IPS-18c (cell line): ENCODE measurements around the gene PLCB3.
"Not testable (repeated sequence)": the region's sequence is repeated elsewhere in the genome, so short reads cannot be mapped to it uniquely, and the experiment has no call there.

Experiments
- H3K4me3 ChIP-seq: 2 replicates; pipeline ENCODE4 v1.7.0; 2013; ENCODE audit warnings: low read depth, mild to moderate bottlenecking, low read length, moderate library complexity; ENCODE audit not compliant: insufficient read depth
- H3K9me3 ChIP-seq: one replicate; pipeline ENCODE4 v1.6.1; 2013; ENCODE audit warnings: mild to moderate bottlenecking, low read length, moderate library complexity; ENCODE audit not compliant: control insufficient read depth, insufficient read depth

Gene PLCB3

DNA sequence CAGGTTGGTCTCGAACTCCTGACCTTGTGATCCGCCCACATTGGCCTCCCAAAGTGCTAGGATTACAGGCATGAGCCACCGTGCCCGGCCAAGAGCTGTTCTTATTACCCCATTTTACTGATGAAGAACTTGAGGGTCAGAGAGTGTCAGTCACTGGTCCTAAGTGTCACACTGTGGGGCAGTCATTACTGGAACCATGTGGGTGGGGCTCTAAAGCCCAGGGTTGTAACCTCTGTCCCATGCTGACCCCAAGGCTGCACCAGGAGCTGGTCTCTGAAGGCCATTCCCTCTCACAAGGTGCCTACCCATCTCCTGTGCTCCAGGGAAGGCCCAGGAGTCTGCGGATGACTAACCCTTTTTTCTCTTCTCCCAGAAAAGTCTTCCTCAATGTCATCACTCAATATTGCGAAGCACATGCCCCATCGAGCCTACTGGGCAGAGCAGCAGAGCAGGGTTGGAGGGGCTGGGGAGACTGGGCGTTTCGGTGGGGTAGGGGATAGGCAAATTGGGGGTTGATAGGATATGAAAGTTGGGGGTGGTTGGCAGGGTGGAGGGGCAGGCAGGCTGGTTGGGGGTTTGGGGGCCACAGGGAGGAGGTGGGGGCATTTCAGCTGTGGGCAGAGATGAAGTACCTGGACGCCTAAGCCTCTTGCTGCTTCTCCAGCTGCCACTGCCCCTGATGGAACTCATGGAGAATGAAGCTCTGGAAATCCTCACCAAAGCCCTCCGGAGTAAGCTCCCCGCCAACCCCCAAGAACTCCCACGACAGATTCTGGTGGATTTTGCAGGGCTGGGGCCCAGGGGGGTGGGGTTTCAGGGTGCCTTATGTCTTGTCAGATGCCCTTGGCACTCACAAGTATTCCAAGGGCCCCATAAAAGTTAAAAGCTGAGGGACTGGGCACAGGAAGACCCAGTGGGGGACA is 52.0 kb downstream of the PLCB3 start:
- Histone ChIP-seq H3K9me3 (no peaks in the 10 kb centered on the region), H3K4me3 (no peak overlapping the region)

DNA sequence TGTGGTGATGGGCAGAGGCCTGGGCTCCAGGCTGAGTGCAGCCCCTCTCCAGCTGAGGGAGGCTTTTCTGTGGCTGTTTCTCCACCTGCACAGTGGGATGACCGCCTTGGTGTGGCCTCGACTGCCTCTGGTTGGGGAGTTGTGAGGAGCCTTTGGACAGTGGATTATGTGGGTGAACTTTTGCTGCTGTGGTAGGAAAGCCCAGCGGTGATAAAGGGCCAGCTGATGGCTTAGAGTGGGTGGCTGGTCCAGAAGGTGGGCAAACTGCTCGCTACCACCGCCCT is 52.6 kb downstream of the PLCB3 start:
- no peaks in the 10 kb centered on the region for H3K9me3 ChIP-seq
- peak overlapping the region; percentile 54; the same call in 1 of the 2 replicates for H3K4me3 ChIP-seq

DNA sequence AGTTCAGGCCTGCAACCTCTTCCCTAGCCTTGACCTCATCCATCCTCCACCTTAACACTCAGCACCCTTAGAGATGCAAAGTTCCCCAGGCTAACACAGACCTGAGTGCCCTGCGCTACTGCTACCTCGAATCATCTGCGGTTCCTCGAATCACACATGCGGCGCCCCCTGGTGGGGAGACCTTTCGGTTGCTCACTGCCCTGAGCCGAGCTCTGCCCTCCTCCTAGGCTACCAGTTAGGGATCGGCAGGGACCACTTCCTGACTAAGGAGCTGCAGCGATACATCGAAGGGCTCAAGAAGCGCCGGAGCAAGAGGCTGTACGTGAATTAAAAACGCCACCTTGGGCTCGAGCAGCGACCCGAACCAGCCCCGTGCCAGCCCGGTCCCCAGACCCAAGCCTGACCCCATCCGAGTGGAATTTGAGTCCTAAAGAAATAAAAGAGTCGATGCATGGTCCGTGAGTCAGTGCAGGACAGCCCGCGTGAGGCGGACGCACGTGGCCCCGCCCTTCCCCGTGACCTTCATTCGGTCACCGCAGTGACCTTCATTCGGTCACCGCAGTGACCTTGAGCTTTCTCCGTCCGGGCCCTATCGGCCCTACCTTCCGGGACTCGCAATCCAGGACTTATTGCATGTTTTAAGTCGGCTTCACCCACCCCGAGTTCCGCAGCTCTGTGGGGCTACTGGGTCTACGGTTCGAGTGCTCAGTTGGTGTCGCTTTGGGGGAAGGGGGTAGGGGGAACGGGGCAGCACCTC is 53.2 kb downstream of the PLCB3 start:
- H3K9me3 ChIP-seq: no peaks in the 10 kb centered on the region
- H3K4me3 ChIP-seq: peak overlapping the region; percentile 54

DNA sequence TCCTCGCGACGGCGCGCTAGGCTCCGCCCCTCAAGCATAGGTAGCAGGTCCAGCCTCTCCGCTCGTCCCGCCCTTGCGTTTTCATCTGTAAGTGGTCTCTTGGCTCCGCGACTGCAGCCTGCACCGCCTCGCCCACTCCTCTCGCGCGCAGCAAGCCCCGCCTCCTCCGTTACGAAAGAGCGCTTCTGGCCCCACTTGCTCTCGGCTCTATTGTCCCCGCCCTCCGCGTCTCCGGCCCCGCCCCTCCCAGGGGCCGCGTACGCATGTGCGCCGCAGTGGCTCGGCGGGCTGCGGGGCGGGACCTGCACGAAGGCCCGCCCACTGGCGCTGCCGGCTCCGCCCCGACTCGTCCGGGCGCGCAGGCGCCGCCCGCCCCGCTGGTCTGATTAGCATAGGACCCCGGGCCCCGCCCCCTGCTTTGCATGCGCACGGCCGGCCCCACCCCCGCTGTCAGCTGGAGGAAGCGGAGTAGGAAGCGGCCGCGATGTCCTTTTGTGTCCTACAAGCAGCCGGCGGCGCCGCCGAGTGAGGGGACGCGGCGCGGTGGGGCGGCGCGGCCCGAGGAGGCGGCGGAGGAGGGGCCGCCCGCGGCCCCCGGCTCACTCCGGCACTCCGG is 53.9 kb downstream of the PLCB3 start, which contains the start of gene ESRRA:
Gene ESRRA (plus strand): TSS at position 450 of the 616 bp plus-strand sequence. CDS start 1,656 bp downstream, outside the sequence.
- Histone ChIP-seq H3K4me3 (peak within 1 kb of the TSS; percentile 67), H3K9me3 (no peaks in the 10 kb centered on the region)

DNA sequence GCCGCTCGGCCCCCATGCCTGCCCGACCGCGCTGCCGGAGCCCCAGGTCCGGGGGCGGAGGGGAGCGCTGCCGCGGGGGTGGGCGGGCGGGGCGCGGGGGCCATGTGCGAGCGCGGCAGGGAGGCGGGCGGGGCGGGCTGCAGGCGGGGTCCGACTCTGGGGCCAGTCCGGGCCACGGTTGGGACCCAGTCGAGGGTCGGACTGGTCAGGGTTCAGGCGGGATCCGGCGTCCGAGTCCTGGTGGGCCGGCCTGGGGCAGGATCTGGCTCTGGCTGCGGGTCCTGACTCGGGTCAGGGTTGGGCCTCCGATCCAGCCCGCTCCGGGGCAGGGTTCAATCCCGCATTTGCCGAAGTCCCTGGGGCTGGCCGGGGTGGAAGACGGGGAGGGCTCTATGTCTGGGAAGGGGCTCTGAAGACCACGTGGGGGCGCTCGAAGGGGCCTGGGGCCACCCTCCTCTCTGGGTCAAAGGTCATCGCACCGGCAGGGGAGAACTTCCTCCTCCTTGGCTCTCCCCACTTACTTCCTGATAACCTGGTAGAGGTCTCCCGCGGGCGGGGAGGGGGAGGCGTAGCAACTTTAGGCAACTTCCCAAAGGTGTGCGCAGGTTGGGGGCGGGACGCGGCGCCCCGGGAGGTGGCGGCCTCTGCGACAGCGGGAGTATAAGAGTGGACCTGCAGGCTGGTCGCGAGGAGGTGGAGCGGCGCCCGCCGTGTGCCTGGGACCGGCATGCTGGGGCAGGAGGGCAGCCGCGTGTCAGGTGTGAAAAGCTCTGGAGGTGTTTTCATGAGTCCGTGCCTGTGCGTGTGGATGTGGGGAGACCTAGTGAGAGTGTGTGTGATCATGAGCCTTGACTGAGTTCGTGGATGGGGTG is 54.6 kb downstream of the PLCB3 start:
- no peaks in the 10 kb centered on the region for H3K9me3 ChIP-seq
- peak overlapping the region; percentile 67 for H3K4me3 ChIP-seq

DNA sequence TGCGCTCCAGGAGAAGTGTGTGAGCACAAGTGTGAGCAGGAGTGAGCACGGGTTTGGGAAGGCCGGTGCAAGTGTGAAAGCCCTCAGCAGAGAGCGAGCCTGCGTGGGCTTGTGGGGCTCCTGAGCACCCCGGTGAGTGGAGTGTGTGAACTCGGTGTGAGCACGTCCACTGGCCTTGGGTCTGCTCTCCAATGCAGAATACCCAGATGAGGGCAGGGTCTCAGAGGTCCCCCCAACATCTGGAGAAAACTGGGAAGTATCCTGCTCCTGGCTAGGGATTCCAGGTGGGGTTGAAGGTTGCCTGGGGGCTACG is 55.2 kb downstream of the PLCB3 start:
- peak overlapping the region; percentile 67 for H3K4me3 ChIP-seq

DNA sequence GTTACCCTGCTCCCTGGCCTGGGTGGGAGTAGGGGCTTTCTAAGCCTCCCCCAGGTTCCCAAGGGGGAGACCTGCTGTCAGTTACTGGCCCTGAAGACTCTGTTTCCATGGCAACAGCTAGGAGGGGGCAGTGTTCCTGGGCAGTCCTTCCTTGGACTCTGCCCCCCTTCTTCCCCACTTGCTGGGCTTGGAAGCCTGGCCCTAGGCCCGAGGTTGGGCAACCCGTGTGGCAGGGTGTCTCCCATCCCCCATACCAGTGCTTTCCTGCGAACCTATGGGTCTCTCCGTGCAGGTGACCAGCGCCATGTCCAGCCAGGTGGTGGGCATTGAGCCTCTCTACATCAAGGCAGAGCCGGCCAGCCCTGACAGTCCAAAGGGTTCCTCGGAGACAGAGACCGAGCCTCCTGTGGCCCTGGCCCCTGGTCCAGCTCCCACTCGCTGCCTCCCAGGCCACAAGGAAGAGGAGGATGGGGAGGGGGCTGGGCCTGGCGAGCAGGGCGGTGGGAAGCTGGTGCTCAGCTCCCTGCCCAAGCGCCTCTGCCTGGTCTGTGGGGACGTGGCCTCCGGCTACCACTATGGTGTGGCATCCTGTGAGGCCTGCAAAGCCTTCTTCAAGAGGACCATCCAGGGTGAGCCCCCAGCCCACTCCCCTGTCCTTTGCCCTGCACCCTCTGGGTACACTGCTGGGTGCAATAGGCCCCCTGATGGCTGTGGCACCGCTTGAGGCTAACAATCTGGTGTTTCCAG is 55.7 kb downstream of the PLCB3 start:
- Histone ChIP-seq H3K4me3 (peak overlapping the region; percentile 67), H3K9me3 (no peaks in the 10 kb centered on the region)

More for the DNA sequence above, 55.2 kb downstream of the PLCB3 start:
- H3K9me3 ChIP-seq: no peaks in the 10 kb centered on the region

DNA sequence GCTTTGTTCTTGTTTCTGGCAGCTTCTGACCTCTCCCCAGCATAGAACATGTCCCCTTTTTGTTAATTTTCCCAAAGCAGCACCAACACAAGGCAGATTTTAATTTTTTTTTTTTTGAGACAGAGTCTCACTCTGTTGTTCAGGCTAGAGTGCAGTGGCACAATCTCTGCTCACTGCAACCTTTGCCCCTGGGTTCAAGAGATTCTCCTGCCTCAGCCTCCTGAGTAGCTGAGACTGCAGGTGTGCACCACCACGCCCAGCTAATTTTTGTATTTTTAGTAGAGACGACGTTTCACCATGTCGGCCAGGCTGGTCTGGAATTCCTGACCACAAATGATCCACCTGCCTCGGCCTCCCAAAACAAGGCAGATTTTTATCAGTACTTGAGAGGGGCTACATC is 56.5 kb downstream of the PLCB3 start:
- not testable (repeated sequence) for H3K9me3 ChIP-seq, H3K4me3 ChIP-seq

DNA sequence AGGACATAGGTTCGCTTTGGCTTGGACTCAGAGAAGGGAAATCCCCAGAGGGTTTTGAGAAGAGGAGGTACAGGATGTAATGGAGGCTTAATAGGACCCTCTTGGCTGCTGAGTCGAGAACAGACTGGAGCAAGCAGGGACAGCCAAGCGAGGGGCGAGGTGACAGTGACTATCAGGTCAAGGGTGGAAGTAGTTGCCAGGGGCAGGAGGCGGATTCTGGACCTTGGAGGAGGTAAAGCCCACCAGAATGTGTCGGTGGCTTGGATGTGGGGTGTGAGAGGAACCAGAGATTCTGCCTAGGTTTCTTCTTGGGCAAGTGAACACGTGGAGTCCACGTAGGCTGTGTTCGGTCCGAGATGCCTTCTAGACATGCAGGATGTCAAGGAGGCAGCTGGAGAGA is 61.6 kb downstream of the PLCB3 start:
- H3K9me3 ChIP-seq: no peaks in the 10 kb centered on the region
- no peak overlapping the region for H3K4me3 ChIP-seq

DNA sequence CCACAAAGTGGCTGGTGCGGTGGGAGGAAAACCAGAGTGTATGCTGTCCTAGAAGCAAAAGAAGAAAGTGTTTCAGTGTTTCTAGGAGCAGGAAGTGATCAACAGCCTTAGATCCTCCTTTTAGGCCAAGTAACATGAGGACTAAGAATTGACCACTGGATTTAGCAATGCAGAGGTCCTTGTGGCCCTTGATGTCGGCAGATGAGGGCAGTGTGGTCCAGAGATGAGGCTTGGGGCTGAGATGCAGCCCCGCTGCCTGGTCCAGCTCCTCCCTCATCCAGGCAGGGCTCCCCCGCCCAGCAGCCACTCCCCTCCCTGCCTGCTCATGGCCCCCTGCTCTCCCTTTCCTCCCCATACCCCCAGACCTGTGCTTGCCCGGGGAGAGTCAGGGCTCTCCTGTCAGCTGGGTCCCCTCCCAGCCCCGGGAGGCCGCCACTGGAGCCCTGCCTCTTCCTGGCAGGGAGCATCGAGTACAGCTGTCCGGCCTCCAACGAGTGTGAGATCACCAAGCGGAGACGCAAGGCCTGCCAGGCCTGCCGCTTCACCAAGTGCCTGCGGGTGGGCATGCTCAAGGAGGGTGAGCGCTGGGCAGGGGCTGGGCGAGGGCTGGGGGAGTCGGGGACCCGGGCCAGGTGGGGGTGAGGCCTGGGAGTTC is 62.3 kb downstream of the PLCB3 start:
- no peak overlapping the region for H3K4me3 ChIP-seq
- H3K9me3 ChIP-seq: no peaks in the 10 kb centered on the region

DNA sequence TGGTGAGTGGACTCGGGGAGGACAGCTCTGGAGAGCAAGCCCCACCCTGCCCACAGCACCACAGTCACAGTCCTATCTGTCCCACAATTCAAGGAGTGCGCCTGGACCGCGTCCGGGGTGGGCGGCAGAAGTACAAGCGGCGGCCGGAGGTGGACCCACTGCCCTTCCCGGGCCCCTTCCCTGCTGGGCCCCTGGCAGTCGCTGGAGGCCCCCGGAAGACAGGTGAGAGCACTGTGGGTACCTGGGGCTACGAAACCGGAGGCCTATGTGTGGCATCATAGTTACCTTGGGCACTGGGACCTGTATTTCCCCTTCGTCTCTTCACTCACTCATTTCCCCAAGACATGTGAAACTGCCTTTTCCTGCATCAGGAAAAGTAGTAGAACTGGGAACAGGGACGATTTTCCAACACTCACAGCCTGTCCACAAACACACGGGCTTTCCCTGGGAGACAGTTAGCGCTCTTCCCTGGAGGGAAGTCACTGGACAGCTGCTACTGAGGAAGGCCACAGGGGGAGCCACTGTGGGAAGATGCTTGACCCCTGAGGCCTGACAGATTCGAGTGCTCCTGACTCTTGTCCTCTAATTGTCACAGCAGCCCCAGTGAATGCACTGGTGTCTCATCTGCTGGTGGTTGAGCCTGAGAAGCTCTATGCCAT is 62.9 kb downstream of the PLCB3 start:
- no peaks in the 10 kb centered on the region for H3K9me3 ChIP-seq
- H3K4me3 ChIP-seq: no peak overlapping the region

DNA sequence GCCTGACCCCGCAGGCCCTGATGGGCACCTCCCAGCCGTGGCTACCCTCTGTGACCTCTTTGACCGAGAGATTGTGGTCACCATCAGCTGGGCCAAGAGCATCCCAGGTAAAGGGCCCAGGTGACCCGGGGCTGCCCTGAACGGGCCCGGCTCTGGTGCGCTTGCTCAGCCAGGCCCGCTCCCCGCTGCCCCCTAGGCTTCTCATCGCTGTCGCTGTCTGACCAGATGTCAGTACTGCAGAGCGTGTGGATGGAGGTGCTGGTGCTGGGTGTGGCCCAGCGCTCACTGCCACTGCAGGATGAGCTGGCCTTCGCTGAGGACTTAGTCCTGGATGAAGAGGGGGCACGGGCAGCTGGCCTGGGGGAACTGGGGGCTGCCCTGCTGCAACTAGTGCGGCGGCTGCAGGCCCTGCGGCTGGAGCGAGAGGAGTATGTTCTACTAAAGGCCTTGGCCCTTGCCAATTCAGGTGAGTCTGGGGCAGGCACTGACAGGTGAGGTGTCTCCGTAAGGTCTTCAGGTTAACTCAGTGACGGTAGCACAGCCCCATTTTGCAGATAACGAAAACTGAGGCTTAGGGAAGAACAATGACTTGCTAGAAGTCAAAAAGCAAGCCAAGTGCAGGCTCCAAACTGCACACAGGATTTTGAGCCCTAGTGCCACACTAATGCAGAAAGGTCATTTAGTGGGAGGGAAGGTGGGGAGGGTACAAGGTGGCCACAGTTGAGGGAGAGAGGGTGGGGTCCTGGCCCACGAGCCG is 63.7 kb downstream of the PLCB3 start:
- Histone ChIP-seq H3K9me3 (no peaks in the 10 kb centered on the region), H3K4me3 (no peak overlapping the region; the same call in 1 of the 2 replicates)

DNA sequence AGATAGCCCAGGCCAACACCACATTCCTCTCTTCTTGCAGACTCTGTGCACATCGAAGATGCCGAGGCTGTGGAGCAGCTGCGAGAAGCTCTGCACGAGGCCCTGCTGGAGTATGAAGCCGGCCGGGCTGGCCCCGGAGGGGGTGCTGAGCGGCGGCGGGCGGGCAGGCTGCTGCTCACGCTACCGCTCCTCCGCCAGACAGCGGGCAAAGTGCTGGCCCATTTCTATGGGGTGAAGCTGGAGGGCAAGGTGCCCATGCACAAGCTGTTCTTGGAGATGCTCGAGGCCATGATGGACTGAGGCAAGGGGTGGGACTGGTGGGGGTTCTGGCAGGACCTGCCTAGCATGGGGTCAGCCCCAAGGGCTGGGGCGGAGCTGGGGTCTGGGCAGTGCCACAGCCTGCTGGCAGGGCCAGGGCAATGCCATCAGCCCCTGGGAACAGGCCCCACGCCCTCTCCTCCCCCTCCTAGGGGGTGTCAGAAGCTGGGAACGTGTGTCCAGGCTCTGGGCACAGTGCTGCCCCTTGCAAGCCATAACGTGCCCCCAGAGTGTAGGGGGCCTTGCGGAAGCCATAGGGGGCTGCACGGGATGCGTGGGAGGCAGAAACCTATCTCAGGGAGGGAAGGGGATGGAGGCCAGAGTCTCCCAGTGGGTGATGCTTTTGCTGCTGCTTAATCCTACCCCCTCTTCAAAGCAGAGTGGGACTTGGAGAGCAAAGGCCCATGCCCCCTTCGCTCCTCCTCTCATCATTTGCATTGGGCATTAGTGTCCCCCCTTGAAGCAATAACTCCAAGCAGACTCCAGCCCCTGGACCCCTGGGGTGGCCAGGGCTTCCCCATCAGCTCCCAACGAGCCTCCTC is 64.6 kb downstream of the PLCB3 start:
- not testable (repeated sequence) for H3K4me3 ChIP-seq

DNA sequence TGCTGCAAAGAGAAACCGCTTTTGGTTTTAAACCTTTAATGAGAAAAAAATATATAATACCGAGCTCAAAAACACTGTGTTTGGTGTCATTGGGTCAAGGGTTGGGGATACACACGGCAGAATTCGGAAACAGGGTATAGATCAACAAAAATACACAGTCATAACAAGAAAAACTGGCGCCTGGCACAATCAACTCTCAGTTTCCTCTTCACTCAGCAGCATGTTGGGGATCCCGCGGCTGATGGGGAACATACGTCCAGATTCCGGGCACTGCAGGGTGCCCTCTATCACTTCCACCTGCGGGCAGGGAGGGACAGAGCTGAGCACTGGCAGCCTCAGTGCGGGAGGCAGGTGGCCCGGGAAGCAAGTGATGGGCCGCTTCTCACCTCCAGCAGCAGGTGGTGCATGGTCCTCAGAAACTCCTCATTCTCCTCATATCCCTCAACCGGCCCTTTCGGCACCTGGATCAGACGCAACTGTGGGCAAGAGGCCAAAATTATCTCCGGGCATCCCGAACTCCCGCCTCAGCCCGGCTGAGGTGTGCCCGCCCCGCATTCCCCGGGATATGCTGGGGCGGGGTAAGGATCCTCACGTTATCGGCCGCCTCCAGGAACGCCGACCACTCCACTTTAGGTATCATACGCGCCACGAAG is 65.5 kb downstream of the PLCB3 start:
- Histone ChIP-seq H3K4me3 (peak overlapping the region; percentile 95), H3K9me3 (no peaks in the 10 kb centered on the region)

More for the DNA sequence above, 64.6 kb downstream of the PLCB3 start:
- not testable (repeated sequence) for H3K9me3 ChIP-seq
